HG02938 (cell line): Measurements from ENCODE around the gene MDH1.
A peak's percentile ranks its signal among the peaks of the same experiment; 100 is the strongest.
"Not testable (repeated sequence)": the region's sequence is repeated elsewhere in the genome, so short reads cannot be mapped to it uniquely, and the experiment has no call there.

Experiments
- ATAC-seq: cut with Tn5 transposase; IDR thresholded peaks from one replicate; pipeline ENCODE4 v1.9.1; 2021; ENCODE audit warnings: mild to moderate bottlenecking, moderate library complexity; ENCODE audit not compliant: unreplicated experiment

The MDH1 gene

GRCh38 chr2:63588385-63589147 lies at the start of gene MDH1, which contains the start of gene WDPCP:
Gene MDH1, plus strand, starts transcription at chr2:63588963. Its CDS starts 81 bp downstream, at chr2:63589044.
Gene WDPCP, minus strand, starts transcription at chr2:63588477. Its CDS starts 206 bp downstream, at chr2:63588271.
- ATAC-seq, result peak; percentile 86

- ATAC-seq, result no peak
These were observed 49.2 kb upstream of the MDH1 start for GRCh38 chr2:63539416-63540162.

- ATAC-seq, result no peak
These were observed 44.6 kb upstream of the MDH1 start for GRCh38 chr2:63544017-63544627.

GRCh38 chr2:63545023-63545422 lies 43.7 kb upstream of the MDH1 start:
- ATAC-seq, result no peak

GRCh38 chr2:63553049-63553448 lies 35.7 kb upstream of the MDH1 start:
- no peak for ATAC-seq

GRCh38 chr2:63555299-63555698 lies 33.5 kb upstream of the MDH1 start:
- ATAC-seq, result no peak

GRCh38 chr2:63555931-63556330 lies 32.8 kb upstream of the MDH1 start:
- ATAC-seq, result no peak

- not testable (repeated sequence) for ATAC-seq
These were observed 30.9 kb upstream of the MDH1 start for GRCh38 chr2:63557819-63558218.

- ATAC-seq, result not testable (repeated sequence)
These were observed 29.8 kb upstream of the MDH1 start for GRCh38 chr2:63558922-63559321.

- ATAC-seq, result no peak
These were observed 26.0 kb upstream of the MDH1 start for GRCh38 chr2:63562751-63563150.

GRCh38 chr2:63569740-63570139 lies 19.0 kb upstream of the MDH1 start:
- ATAC-seq, result peak; percentile 92

- ATAC-seq, result no peak
These were observed 17.5 kb upstream of the MDH1 start for GRCh38 chr2:63571291-63571690.

GRCh38 chr2:63572001-63572400 lies 16.8 kb upstream of the MDH1 start:
- ATAC-seq, result no peak

GRCh38 chr2:63573026-63573425 lies 15.7 kb upstream of the MDH1 start:
- ATAC-seq, result not testable (repeated sequence)

GRCh38 chr2:63573726-63574345 lies 14.9 kb upstream of the MDH1 start:
- not testable (repeated sequence) for ATAC-seq

- no peak for ATAC-seq
These were observed 12.2 kb upstream of the MDH1 start for GRCh38 chr2:63576546-63576945.

GRCh38 chr2:63578767-63579166 lies 10.0 kb upstream of the MDH1 start:
- no peak for ATAC-seq

GRCh38 chr2:63580651-63581297 lies 8.0 kb upstream of the MDH1 start:
- ATAC-seq, result no peak

- ATAC-seq, result no peak
These were observed 7.3 kb upstream of the MDH1 start for GRCh38 chr2:63581298-63581961.

- ATAC-seq, result no peak
These were observed 5.9 kb upstream of the MDH1 start for GRCh38 chr2:63582873-63583272.
